GM12878 (cell line): ENCODE data around the gene GPR61. TPM values are rescaled to one million over a fixed set of nuclear protein-coding genes. Genes with fewer than 3 reads are reported as not detected.
A peak's percentile ranks its signal among the peaks of the same experiment; 100 is the strongest.

Source experiments
- ASH2L ChIP-seq: fragments of 300-600, 200-600 bp; sonication (generic); IDR thresholded peaks from 2 replicates; pipeline ENCODE4 v1.6.1; 2017; ENCODE audit warnings: low read depth, mild to moderate bottlenecking, borderline replicate concordance
- CREB1 ChIP-seq: IDR thresholded peaks from 2 replicates; pipeline ENCODE4 v1.6.1; 2012; ENCODE audit warnings: low read depth, mild to moderate bottlenecking, inconsistent platforms
- HDAC6 ChIP-seq: fragments of 200-600 bp; sonication (generic); IDR thresholded peaks from one replicate; pipeline ENCODE4 v1.8.0; 2017; ENCODE audit warnings: antibody characterized with exemption; ENCODE audit not compliant: unreplicated experiment
- MXI1 ChIP-seq: fragments of 150-350 bp; IDR thresholded peaks from 2 replicates; pipeline ENCODE4 v1.6.1; 2011; ENCODE audit warnings: low read depth, mild to moderate bottlenecking, inconsistent platforms, low read length, improper control_type of control experiment
- NR2C2 ChIP-seq: IDR thresholded peaks from 2 replicates; pipeline ENCODE4 v1.6.1; 2011; ENCODE audit warnings: borderline replicate concordance, low read depth; ENCODE audit not compliant: control insufficient read depth, insufficient read length
- RUNX3 ChIP-seq: IDR thresholded peaks from 2 replicates; pipeline ENCODE4 v1.6.1; 2012; ENCODE audit warnings: low read length, inconsistent platforms
- SUZ12 ChIP-seq: fragments of 200-600 bp; sonication (generic); IDR thresholded peaks from one replicate; pipeline ENCODE4 v1.6.1; 2018; ENCODE audit warnings: antibody characterized with exemption, mild to moderate bottlenecking; ENCODE audit not compliant: unreplicated experiment
- YBX1 ChIP-seq: fragments of 450-650 bp; IDR thresholded peaks from 2 replicates; pipeline ENCODE4 v1.6.1; 2016; ENCODE audit warnings: antibody characterized with exemption
- ZNF207 ChIP-seq: fragments of 450-650 bp; IDR thresholded peaks from 2 replicates; pipeline ENCODE4 v1.6.1; 2014; ENCODE audit warnings: antibody characterized with exemption, mild to moderate bottlenecking, borderline replicate concordance
- ZNF384 ChIP-seq: IDR thresholded peaks from 2 replicates; pipeline ENCODE4 v1.6.1; 2012; ENCODE audit warnings: low read depth, mild to moderate bottlenecking, low read length, improper control_type of control experiment, borderline replicate concordance
- polyA plus RNA-seq, 11 experiments: library from polyadenylated mRNA; depleted of rRNA in 4 of 11; unstranded in 6 of 11; stranded (reverse) in 5 of 11; fragments of >200 nt; fragmentation: Nextera tagmentation in 4 of 11; fragmentation: Illumina TruSeq in 1 of 11; extraction: Ambion mirVana in 4 of 11; extraction: Trizol in 1 of 11; gene quantifications; 1 replicate in 1 of 11; 2 replicates in 10 of 11; pipeline versions ENCODE4 v1.2.1 to v1.2.3, GENCODE V29; 2011 to 2016; ENCODE audit warnings: inconsistent platforms in 2 of 11, missing spikeins in 2 of 11, low read depth in 1 of 11
- total RNA-seq, 4 experiments: library from RNA; depleted of rRNA in 3 of 4; stranded (reverse); fragments of >200 nt in 3 of 4; fragmentation: Illumina TruSeq in 1 of 4; extraction: Trizol in 1 of 4; gene quantifications; 2 replicates each; pipeline versions ENCODE4 v1.2.1 to v1.2.3, GENCODE V29; 2013 to 2021
- TF ChIP-seq, protein P1 (sequence below): fragments of 450-650 bp; IDR thresholded peaks from 2 replicates; pipeline ENCODE4 v1.6.1; 2018; ENCODE audit warnings: borderline replicate concordance, mild to moderate bottlenecking; ENCODE audit not compliant: partially characterized antibody
- TF ChIP-seq, protein P2 (sequence below): fragments of 450-650 bp; IDR thresholded peaks from 2 replicates; pipeline ENCODE4 v1.6.1; 2017; ENCODE audit warnings: mild to moderate bottlenecking, moderate library complexity
- TF ChIP-seq, protein P3 (sequence below): IDR thresholded peaks from 2 replicates; pipeline ENCODE4 v1.6.1; 2011; ENCODE audit warnings: borderline replicate concordance, low read depth, mild to moderate bottlenecking, moderate library complexity, mixed read lengths, low read length; ENCODE audit not compliant: insufficient read depth; ENCODE audit errors: extremely low read length
- TF ChIP-seq, protein P4 (sequence below): fragments of 450-650 bp; IDR thresholded peaks from 2 replicates; pipeline ENCODE4 v1.6.1; 2017; ENCODE audit warnings: mild to moderate bottlenecking, moderate library complexity

GPR61 gene
- total and polyA plus RNA-seq, 10 of the 15 experiments (the other 5 are each of a cell fraction or from before 2014, with no cell fraction given): 0.19 to 1.1 (median 0.35) TPM; not detected in 2

DNA sequence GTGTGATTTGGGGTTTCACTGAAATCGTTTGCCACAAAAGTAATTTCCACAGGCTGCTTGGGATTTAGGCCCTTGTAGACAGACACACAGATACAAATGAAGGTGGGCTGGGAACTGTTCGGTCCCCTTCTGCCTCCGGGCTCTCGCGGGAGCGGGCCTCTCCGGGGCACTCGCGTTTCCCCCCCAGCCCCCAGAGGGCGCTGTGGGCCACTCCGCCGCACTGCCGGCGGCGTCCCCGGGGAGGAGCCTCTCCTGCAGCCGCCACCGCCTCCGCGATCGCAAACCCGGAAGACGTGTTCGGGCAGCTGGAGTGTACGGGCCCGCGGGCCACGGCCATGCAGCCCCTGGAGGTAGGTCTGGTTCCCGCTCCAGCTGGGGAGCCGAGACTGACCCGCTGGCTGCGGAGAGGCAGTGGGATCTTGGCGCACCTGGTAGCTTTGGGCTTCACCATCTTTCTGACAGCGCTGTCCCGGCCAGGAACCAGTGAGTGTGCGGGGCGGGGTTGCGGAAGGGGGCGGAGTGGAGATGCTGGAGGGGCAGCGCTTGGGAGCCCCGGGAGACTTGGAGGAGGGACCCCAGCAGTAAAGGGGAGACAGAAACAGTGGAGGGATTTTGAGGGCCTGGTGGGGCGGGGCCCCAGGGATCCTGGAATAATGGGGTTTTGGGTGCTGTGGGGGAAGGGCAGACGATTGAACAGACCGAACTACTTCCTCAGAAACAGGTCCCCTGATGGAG is 45.7 kb upstream of the GPR61 start, which contains the start of gene CYB561D1 (continued):
- TF ChIP-seq, protein P1, sequence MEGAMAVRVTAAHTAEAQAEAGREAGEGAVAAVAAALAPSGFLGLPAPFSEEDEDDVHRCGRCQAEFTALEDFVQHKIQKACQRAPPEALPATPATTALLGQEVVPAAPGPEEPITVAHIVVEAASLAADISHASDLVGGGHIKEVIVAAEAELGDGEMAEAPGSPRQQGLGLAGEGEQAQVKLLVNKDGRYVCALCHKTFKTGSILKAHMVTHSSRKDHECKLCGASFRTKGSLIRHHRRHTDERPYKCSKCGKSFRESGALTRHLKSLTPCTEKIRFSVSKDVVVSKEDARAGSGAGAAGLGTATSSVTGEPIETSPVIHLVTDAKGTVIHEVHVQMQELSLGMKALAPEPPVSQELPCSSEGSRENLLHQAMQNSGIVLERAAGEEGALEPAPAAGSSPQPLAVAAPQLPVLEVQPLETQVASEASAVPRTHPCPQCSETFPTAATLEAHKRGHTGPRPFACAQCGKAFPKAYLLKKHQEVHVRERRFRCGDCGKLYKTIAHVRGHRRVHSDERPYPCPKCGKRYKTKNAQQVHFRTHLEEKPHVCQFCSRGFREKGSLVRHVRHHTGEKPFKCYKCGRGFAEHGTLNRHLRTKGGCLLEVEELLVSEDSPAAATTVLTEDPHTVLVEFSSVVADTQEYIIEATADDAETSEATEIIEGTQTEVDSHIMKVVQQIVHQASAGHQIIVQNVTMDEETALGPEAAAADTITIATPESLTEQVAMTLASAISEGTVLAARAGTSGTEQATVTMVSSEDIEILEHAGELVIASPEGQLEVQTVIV: peak; percentile 94
- TF ChIP-seq YBX1 (no peak), MXI1 (peak; percentile 91), RUNX3 (no peak; the same call in none of the 2 replicates), SUZ12 (no peak), CREB1 (no peak; the same call in 1 of the 2 replicates), ZNF384 (no peak), HDAC6 (no peak), ASH2L (no peak), NR2C2 (no peak), ZNF207 (peak; percentile 86)
- TF ChIP-seq, protein P2, sequence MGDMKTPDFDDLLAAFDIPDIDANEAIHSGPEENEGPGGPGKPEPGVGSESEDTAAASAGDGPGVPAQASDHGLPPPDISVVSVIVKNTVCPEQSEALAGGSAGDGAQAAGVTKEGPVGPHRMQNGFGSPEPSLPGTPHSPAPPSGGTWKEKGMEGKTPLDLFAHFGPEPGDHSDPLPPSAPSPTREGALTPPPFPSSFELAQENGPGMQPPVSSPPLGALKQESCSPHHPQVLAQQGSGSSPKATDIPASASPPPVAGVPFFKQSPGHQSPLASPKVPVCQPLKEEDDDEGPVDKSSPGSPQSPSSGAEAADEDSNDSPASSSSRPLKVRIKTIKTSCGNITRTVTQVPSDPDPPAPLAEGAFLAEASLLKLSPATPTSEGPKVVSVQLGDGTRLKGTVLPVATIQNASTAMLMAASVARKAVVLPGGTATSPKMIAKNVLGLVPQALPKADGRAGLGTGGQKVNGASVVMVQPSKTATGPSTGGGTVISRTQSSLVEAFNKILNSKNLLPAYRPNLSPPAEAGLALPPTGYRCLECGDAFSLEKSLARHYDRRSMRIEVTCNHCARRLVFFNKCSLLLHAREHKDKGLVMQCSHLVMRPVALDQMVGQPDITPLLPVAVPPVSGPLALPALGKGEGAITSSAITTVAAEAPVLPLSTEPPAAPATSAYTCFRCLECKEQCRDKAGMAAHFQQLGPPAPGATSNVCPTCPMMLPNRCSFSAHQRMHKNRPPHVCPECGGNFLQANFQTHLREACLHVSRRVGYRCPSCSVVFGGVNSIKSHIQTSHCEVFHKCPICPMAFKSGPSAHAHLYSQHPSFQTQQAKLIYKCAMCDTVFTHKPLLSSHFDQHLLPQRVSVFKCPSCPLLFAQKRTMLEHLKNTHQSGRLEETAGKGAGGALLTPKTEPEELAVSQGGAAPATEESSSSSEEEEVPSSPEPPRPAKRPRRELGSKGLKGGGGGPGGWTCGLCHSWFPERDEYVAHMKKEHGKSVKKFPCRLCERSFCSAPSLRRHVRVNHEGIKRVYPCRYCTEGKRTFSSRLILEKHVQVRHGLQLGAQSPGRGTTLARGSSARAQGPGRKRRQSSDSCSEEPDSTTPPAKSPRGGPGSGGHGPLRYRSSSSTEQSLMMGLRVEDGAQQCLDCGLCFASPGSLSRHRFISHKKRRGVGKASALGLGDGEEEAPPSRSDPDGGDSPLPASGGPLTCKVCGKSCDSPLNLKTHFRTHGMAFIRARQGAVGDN: no peak
- TF ChIP-seq, protein P3, sequence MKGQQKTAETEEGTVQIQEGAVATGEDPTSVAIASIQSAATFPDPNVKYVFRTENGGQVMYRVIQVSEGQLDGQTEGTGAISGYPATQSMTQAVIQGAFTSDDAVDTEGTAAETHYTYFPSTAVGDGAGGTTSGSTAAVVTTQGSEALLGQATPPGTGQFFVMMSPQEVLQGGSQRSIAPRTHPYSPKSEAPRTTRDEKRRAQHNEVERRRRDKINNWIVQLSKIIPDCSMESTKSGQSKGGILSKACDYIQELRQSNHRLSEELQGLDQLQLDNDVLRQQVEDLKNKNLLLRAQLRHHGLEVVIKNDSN: no peak
- TF ChIP-seq, protein P4, sequence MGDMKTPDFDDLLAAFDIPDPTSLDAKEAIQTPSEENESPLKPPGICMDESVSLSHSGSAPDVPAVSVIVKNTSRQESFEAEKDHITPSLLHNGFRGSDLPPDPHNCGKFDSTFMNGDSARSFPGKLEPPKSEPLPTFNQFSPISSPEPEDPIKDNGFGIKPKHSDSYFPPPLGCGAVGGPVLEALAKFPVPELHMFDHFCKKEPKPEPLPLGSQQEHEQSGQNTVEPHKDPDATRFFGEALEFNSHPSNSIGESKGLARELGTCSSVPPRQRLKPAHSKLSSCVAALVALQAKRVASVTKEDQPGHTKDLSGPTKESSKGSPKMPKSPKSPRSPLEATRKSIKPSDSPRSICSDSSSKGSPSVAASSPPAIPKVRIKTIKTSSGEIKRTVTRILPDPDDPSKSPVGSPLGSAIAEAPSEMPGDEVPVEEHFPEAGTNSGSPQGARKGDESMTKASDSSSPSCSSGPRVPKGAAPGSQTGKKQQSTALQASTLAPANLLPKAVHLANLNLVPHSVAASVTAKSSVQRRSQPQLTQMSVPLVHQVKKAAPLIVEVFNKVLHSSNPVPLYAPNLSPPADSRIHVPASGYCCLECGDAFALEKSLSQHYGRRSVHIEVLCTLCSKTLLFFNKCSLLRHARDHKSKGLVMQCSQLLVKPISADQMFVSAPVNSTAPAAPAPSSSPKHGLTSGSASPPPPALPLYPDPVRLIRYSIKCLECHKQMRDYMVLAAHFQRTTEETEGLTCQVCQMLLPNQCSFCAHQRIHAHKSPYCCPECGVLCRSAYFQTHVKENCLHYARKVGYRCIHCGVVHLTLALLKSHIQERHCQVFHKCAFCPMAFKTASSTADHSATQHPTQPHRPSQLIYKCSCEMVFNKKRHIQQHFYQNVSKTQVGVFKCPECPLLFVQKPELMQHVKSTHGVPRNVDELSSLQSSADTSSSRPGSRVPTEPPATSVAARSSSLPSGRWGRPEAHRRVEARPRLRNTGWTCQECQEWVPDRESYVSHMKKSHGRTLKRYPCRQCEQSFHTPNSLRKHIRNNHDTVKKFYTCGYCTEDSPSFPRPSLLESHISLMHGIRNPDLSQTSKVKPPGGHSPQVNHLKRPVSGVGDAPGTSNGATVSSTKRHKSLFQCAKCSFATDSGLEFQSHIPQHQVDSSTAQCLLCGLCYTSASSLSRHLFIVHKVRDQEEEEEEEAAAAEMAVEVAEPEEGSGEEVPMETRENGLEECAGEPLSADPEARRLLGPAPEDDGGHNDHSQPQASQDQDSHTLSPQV: no peak; the same call in 1 of the 2 replicates
